Activated effector memory CD4-positive, alpha-beta T cell treated with Interleukin-2 at 50 U/mL for 16 hours (primary cell): ENCODE results near the gene TESMIN.

Source experiments
- DNase-seq: peaks from one replicate; pipeline ENCODE4 v3.0.0-alpha.2; 2020

Gene TESMIN

DNA sequence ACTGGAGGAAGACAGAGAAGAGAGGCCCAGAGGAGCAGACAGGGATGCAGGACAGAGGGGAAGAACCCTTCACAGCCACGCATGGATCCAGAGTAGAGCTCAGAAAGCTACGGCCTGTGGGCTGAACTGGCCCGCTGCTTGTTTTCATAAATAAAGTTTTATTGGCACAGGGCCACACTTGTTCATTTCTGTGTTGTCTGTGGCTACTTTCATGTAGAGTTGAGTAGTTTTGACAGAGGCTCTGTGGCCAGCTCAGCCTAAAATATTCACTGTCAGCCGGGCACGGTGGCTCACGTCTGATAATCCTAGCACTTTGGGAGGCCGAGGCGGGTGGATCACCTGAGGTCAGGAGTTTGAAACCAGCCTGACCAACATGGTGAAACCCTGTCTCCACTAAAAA lies 93.2 kb downstream of the TESMIN start:
- no peak for DNase-seq
